GM18519 (cell line): Measurements from ENCODE around the gene FAM210B.
"Not testable (repeated sequence)": the region's sequence is repeated elsewhere in the genome, so short reads cannot be mapped to it uniquely, and the experiment has no call there.

Experiments used
- ATAC-seq: cut with Tn5 transposase; IDR thresholded peaks from one replicate; pipeline ENCODE4 v1.9.1; 2021; ENCODE audit warnings: mild to moderate bottlenecking, moderate library complexity; ENCODE audit not compliant: unreplicated experiment, low FRiP score

The FAM210B gene

GRCh38 chr20:56358600-56359211 lies at the start of gene FAM210B:
Gene FAM210B (plus strand): TSS chr20:56358974. CDS start chr20:56359006, 32 bp downstream.
- peak; percentile 94 for ATAC-seq

- no peak for ATAC-seq
Observed at GRCh38 chr20:56316051-56316450, 42.7 kb upstream of the FAM210B start.

GRCh38 chr20:56316483-56316882 lies 42.3 kb upstream of the FAM210B start:
- ATAC-seq, result no peak

- no peak for ATAC-seq
Observed at GRCh38 chr20:56322681-56323080, 36.1 kb upstream of the FAM210B start.

GRCh38 chr20:56323206-56323605 lies 35.6 kb upstream of the FAM210B start:
- no peak for ATAC-seq

- ATAC-seq, result no peak
Observed at GRCh38 chr20:56323656-56324055, 35.1 kb upstream of the FAM210B start.

- ATAC-seq, result no peak
Observed at GRCh38 chr20:56324806-56325205, 34.0 kb upstream of the FAM210B start.

GRCh38 chr20:56328861-56329260 lies 29.9 kb upstream of the FAM210B start:
- no peak for ATAC-seq

- ATAC-seq, result not testable (repeated sequence)
Observed at GRCh38 chr20:56336709-56337108, 22.1 kb upstream of the FAM210B start.

GRCh38 chr20:56342783-56343182 lies 16.0 kb upstream of the FAM210B start:
- ATAC-seq, result no peak

GRCh38 chr20:56343861-56344381 lies 14.9 kb upstream of the FAM210B start:
- ATAC-seq, result peak; percentile 72

- ATAC-seq, result no peak
Observed at GRCh38 chr20:56345911-56346310, 12.9 kb upstream of the FAM210B start.

- no peak for ATAC-seq
Observed at GRCh38 chr20:56347628-56348304, 11.0 kb upstream of the FAM210B start.

GRCh38 chr20:56348305-56348693 lies 10.5 kb upstream of the FAM210B start:
- no peak for ATAC-seq

- ATAC-seq, result no peak
Observed at GRCh38 chr20:56348746-56349145, 10.0 kb upstream of the FAM210B start.

GRCh38 chr20:56350842-56351241 lies 7.9 kb upstream of the FAM210B start:
- ATAC-seq, result no peak

- ATAC-seq, result no peak
Observed at GRCh38 chr20:56352345-56353055, 6.3 kb upstream of the FAM210B start.

GRCh38 chr20:56353356-56353755 lies 5.4 kb upstream of the FAM210B start:
- no peak for ATAC-seq

GRCh38 chr20:56358070-56358469 lies 704 bp upstream of the FAM210B start:
- ATAC-seq, result no peak

- ATAC-seq, result peak; percentile 24
Observed at GRCh38 chr20:56359212-56360132, 698 bp downstream of the FAM210B start.
